HL-60/S4 treated with phorbol 12-myristate 13-acetate at 8.2 ng/mL for 4 days and 3 days (cell line): ENCODE data around the gene PITPNM1.

Experiments
- in situ Hi-C: fragments of 300-500 bp; cut with MboI; formaldehyde crosslinking; loops from 2 replicates; pipeline ENCODE4 v1.15.0; 2022; ENCODE audit warnings: low sequenced_read_pairs

Gene PITPNM1

DNA sequence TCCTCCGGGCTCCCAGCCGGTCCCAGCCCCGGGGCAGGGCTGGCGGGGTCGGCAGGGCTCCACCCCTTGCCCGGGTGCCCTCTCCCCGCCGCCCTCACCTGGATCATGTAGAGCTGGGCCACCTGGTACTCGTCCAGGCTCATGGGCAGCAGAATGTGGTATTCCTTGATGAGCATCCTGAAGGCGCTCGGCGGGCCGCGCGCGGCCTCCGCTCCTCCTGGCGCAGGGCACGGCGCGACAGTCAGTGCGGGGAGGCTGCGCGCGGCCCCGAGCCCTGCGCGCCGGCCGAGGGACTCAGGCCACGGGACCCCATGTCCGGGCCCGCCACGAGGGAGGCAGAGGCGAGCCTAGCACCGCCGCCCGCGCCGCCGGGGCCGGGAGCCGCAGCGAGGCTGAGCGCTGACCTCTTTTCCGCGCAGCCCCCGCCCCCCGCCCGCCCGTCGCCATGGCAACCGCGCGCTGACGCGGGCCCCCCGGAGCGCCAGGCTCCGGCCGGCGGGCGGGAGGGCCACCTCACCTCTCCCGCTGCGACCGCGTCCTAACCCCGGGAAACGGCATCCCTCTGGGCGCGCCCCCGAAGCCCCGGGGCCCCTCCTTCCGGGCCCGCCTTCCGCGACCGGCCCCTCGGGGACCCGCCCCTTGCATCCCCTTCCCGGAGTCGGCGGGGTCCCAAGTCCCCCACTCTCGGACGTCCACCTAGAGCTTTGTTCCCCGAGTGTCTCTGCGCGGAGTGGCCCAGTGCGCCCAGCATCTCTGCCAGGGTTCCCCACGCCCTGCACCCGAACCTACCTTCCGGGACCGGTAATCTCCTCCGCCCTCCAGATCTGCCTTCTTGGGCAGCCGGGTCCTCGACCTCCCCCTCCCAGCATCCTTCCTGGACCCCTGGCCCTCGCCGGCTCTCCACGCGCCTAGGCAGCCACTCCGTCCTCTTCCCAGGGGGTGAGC lies 886 bp downstream of the PITPNM1 start:
- in situ Hi-C loops, result no loop called here

DNA sequence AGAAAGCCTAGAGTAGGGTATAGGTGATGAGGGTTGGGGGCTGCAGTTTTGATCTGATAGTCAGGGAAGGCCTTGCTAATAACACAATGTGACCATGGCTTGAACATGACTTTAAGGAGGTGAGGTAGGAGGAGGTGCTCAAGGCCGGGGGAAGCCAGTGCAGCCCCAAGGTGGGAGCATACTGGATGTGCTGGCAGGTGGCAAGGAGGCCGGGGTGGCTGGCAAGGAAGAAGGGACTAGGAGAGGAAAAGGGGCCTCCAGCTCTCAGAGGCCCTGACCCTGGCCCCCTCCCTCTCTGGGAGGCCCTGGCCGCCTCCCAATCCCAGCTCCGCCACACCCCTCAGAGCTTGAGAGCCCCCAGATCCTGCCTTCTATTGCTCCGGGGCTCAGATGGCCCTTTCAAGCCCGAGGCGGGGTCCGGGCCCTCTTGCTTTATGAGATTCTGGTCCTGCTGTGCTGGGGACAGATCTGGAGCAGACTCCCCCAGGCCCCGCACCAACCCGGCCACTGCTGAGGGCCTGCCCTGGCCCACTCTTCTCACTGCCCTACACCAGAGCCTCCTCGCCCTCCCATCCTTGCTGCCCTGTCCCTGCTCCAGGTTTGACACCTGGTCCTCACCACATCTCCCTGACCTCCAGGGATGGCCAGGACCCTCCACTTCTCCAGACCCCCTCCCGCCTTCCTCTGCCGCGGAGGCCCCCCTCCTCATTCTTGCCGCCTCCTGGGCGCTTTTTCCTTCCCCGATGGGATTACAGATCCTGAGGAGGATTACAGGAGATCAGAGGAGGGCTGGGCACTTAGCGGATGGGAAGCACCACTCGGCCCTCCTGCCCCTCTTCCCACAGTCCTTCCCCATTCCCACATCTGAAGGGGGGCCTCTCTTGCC lies 1.8 kb downstream of the PITPNM1 start:
- in situ Hi-C loops, result no loop called here

DNA sequence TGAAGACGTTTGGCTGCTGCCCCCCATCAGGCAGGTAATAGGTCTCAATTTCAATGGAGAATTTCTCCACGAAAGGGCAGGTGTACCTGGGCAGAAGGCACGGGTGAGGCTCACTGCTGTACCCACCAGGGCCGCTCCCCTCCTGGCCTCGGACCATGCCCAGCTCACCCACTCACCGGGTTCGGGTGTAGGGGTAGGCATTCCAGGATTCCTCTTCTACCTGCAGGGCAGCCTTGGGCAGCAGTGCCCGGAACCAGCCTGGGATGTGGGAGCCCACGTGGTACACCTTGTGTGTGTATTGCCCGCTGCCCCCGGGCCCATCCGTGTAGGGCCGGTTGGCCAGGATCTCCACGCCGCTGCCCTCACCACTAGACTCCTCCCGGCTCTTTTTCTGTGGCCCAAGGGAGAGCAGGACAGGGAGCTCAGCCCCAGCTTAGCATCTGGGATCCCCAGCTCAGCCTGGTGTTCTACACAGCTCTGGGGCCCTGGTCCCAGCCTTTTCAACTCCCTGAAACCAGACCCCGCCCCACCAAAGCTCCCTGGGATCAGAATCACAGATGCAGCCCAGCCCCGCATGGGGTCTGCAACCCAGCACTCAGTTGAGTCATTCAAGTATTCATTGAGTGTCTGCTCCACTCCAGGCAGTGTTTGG lies 2.7 kb downstream of the PITPNM1 start:
- in situ Hi-C loops, result no loop called here

DNA sequence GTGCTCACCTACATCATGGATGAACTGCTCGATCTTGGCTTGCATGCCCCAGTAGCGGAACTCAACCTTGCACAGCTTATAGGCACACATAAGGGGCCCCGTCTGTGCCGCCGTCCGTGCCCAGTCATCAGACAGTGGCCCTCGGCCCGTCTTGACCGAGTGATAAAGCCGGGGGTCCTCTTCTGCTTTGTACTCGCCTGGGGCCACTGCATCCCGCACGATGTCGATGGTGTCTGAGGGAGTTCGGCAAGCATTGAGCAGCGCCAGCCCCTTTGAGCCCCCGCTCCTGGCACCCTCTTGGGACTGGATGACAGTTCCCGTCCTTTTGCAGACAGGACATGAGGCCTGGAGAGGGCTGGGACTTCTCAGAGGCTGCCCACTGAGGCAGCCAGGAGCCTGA lies 3.3 kb downstream of the PITPNM1 start:
- in situ Hi-C loops, result no loop called here

- in situ Hi-C loops, result no loop called here
Measured at GRCh38 chr11:67500831-67501715, 4.1 kb downstream of the PITPNM1 start.

DNA sequence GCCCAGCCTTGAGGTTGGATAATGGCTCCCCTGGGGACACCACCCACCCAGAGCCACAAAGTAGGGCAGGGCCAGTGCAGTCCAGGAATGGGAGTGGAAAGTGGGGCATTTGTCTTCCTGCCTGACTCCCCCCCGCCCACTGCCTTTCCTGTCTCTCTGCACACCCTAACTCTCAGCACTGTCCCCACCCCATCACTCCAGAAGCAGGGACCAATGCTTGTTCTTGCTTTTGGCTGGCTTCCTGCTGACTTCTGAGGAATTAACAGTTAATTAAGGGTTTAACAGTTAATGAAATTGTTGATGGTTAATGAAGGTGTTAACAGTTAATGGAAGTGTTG lies 4.7 kb downstream of the PITPNM1 start:
- in situ Hi-C loops, result no loop called here

DNA sequence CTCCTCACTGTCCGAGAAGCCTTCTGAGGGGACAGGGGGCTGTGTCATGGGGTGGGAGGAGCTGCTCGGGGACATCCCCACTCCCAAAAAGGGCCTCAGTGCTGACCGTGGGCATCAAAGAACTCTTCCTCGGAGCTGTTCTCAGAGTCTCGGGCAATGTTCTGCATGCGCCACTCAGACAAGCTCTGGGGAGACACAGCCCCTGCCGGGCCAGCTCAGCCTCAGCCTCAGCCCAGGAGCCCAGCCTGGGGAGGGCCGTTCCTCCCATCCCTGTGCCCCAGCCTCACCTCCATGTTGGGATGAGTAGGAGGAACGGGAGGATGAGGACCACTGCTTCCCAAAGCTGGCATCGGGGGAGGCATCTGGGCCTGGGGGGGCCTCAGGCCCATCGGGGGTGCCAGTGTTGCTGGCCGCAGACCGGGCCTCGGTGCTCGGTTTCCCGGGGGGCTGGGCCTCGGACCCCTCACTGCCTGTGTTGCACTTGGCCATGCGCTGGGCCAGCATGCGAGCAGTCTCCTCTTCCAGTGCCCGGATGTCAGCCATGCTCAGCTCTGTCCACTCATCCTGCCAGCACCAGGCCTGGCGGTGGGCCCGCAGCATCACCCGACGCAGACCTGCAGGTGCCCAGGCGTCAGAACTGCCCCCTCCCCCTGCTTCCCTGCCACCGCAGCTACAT lies 5.2 kb downstream of the PITPNM1 start:
- in situ Hi-C loops, result no loop called here

- in situ Hi-C loops, result no loop called here
Measured at GRCh38 chr11:67498544-67498972, 6.6 kb downstream of the PITPNM1 start.

- in situ Hi-C loops, result no loop called here
Measured at GRCh38 chr11:67497656-67498291, 7.4 kb downstream of the PITPNM1 start.

DNA sequence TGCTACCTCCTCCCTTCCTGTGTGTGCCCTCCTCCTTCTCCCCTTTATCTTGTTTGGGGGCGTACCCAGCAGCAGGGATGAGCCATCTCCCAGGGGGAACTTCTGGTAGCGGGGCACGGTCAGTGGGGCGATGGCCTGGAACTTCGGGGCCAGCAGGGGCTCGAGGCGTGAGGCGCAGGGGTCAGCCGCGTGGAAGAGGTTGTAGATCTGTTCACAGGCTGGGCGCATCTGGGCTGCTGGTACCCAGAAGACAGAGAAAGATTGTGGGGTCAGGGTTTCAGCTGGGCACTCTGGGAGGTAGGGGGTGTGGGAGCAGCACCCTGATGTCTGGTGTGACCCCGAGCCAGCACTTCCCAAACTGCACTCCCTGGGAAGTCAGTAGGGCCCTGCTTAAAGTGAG lies 9.1 kb downstream of the PITPNM1 start:
- in situ Hi-C loops, result no loop called here

- in situ Hi-C loops, result no loop called here
Measured at GRCh38 chr11:67495234-67496005, 9.7 kb downstream of the PITPNM1 start.

- in situ Hi-C loops, result no loop called here
Measured at GRCh38 chr11:67494371-67495233, 10.6 kb downstream of the PITPNM1 start.

GRCh38 chr11:67493548-67494370 lies 11.4 kb downstream of the PITPNM1 start:
- in situ Hi-C loops, result no loop called here

DNA sequence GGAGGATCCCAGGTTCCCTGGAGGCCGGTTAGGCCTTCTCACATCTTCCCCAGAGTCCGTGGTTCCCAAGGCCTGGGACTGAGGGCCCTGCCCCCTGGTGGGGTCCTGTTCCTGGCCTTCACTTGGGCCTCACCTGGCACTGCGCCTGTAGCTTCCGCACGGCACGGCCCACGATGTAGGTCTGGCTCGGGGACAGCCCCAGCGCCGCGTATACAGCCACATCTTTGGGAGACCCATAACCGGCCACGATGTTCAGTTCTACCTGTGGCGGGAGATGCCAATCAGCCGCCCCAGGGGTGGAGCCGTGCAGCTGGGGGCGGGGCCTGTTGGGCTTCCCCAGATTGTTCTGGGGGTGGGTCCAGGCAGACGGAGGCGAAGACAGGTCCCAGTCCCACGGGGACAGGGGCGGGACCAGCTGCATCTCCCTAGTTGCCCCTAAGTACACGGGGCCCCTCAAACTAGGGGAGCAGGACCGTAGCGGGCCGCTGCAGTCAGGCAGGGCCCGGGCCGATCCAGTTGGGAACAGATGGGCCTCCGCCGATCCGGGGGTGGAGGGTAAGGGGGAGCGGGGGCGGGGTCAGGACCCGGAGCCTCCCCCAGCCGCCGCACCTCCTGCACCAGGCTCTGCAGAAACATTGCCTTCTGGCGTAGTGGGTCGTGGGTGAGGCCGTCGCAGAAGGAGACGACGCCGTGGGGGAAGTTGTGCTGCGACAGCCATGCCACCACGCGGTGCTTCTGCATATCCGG lies 12.2 kb downstream of the PITPNM1 start:
- in situ Hi-C loops, result no loop called here

- in situ Hi-C loops, result no loop called here
Measured at GRCh38 chr11:67492069-67492727, 13.0 kb downstream of the PITPNM1 start.
